ENCODE data around the gene TRPM7. TPM values are rescaled to one million over a fixed set of nuclear protein-coding genes. Genes with fewer than 3 reads are reported as not detected.

Gene TRPM7
- total and polyA plus RNA-seq, 9 donors: 12.4 to 57.2 (median 40.4) TPM

DNA sequence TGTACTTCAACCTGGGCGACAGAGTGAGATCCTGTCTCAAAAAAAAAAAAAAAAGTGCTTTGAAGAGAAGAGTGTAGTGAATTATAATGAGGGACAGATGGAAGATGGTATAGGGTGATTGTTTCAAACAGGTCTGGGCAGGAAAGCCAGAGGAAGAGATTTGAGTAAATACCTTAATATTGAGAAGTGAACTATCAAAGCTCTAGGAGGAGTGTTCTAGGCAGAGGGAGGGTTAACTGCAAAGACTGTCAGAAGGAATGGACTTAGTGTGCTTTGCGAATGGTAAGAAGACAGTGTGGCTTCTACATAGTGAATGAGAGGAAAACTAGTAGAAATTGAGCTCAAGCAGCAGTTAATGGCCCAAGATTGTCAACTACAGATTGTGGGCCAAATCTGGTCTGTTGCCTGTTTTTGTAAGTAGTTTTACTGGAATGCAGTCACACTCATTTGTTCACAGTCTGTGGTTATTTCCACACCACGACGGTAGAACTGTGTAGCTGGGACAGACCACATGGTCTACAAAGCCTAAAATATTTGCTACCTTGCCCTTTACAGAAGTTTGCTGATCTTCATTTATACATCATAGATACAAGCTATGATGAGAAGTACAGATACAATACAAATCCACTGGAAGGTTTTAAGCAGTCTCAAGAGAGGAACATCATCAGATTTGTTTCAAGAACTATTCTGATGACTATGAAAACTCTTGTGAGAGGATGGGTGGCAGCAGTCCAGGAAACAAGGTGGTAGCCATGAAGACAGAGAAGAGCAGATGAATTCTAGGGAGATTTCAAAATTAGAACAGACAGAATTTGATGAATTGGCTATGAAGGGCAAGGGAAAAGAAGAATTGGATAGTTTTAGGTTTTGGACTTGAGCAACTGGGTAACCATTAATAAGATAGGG is 123.6 kb downstream of the TRPM7 start:
- Histone ChIP-seq H3K27me3 (no peaks in the 10 kb centered on the region), H3K27ac (no peak overlapping the region), H3K4me1 (ENCODE audit: insufficient read depth) (no peaks in the 10 kb centered on the region), H3K36me3 (no peaks in the 10 kb centered on the region), H3K4me3 (no peak overlapping the region), H3K9me3 (no peaks in the 10 kb centered on the region)
- no peak for TF ChIP-seq POLR2A (IDR thresholded peaks at IDR 0.05)
- TF ChIP-seq EP300 (IDR thresholded peaks at IDR 0.05): no peak
- TF ChIP-seq, protein P1, sequence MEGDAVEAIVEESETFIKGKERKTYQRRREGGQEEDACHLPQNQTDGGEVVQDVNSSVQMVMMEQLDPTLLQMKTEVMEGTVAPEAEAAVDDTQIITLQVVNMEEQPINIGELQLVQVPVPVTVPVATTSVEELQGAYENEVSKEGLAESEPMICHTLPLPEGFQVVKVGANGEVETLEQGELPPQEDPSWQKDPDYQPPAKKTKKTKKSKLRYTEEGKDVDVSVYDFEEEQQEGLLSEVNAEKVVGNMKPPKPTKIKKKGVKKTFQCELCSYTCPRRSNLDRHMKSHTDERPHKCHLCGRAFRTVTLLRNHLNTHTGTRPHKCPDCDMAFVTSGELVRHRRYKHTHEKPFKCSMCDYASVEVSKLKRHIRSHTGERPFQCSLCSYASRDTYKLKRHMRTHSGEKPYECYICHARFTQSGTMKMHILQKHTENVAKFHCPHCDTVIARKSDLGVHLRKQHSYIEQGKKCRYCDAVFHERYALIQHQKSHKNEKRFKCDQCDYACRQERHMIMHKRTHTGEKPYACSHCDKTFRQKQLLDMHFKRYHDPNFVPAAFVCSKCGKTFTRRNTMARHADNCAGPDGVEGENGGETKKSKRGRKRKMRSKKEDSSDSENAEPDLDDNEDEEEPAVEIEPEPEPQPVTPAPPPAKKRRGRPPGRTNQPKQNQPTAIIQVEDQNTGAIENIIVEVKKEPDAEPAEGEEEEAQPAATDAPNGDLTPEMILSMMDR (IDR thresholded peaks at IDR 0.05): no peak
- intact Hi-C loops (cut with DNase I): no loop called here
- WGBS, 3 donors: 80 to 86% (median 81%) methylated on average over 4 of the region's 4 CpGs
- no peak for DNase-seq

DNA sequence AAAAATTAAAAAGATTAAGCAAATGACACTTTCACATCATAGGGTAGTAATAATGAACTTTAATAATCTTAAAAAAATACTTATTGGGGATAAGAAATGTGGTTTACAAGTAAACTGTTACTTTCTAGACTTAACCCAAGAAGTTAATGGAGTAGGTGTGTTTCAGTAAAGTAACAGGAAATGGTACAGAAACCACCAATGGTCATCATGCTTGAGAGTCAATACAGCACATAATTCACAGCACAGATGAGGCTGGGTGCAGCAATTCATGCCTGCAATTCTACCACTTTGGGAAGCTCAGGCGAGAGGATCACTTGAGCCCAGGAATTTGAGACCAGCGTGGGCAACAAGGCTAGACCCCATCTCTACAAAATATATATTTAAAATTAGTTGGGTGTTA is 128.6 kb downstream of the TRPM7 start:
- WGBS, 3 donors: 96 to 97% (median 96%) methylated on average over 2 of the region's 2 CpGs
- Histone ChIP-seq H3K27me3 (no peaks in the 10 kb centered on the region), H3K36me3 (no peaks in the 10 kb centered on the region), H3K4me1 (ENCODE audit: insufficient read depth) (no peaks in the 10 kb centered on the region), H3K4me3 (no peak overlapping the region), H3K9me3 (no peaks in the 10 kb centered on the region), H3K27ac (no peak overlapping the region)
- intact Hi-C loops (cut with DNase I): no loop called here
- no peak for TF ChIP-seq POLR2A (IDR thresholded peaks at IDR 0.05)
- TF ChIP-seq, protein P1 (IDR thresholded peaks at IDR 0.05): no peak
- no peak for TF ChIP-seq EP300 (IDR thresholded peaks at IDR 0.05)
- no peak for DNase-seq

DNA sequence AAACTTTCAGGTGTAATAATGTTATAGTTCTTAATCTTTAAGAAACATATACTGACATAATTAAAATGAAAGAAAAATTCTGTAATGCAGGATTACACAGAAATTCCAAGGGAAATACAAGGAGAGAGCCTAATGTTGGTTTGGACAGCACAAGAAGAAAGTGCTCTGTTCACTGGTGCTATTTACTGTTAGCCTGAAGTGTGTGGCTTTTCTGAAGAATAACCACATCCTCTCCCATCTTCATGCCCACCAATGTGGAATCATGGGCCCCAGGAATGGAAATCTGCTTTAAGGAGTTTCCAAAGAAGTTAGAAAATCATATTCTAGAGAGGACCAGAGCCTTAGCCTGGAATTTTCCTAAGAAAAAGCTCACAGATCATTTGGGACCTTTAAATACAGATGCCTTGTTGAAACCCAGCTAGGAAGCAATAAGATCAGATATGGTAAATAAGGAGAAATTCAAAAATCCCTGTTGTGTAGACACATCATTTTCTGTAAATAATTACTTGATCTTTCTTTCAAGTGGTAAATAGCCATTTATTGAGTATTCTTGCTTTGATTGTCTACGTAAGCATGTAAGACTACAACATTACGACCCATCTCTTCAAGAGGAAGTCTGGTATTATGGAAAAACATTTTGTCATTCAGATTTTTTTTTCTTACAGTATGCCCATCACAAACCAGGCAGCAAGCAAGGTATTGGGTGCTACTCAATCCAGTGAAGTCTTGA is 129.8 kb downstream of the TRPM7 start:
- no peak for DNase-seq
- Histone ChIP-seq H3K9me3 (no peaks in the 10 kb centered on the region), H3K4me3 (no peak overlapping the region), H3K27ac (no peak overlapping the region), H3K27me3 (no peaks in the 10 kb centered on the region), H3K4me1 (ENCODE audit: insufficient read depth) (no peaks in the 10 kb centered on the region), H3K36me3 (no peaks in the 10 kb centered on the region)
- 96 to 98% (median 97%) methylated on average over 2 of the region's 2 CpGs for WGBS, 3 donors
- TF ChIP-seq, protein P1 (IDR thresholded peaks at IDR 0.05): no peak
- no peak for TF ChIP-seq POLR2A (IDR thresholded peaks at IDR 0.05)
- intact Hi-C loops (cut with DNase I): no loop called here

DNA sequence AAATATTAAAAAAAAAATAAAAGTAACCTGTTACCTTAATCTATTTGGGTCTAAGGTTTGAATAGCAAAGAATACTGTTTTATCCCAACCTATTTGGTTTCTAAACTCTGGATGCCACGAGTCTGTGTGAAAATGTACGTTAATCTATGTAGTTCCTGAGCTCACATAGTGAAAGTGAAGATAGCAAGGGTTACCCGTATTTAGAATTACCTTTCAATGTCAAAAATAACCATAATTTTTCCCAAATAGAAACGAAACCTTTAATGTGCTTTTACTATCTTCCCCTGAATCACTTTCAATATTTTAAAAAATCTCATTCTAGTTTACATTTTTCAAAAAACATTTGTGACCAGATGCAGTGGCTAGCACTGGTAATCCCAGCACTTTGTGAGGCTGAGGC is 134.4 kb downstream of the TRPM7 start:
- DNase-seq: no peak
- 71 to 76% (median 73%) methylated on average over 4 of the region's 4 CpGs for WGBS, 3 donors
- no peak overlapping the region for H3K4me3 ChIP-seq
- no peaks in the 10 kb centered on the region for H3K9me3 ChIP-seq
- H3K36me3 ChIP-seq: no peaks in the 10 kb centered on the region
- intact Hi-C loops (cut with DNase I): no loop called here
- no peaks in the 10 kb centered on the region for H3K4me1 ChIP-seq (ENCODE audit: insufficient read depth)
- H3K27ac ChIP-seq: no peak overlapping the region
- no peaks in the 10 kb centered on the region for H3K27me3 ChIP-seq
- TF ChIP-seq EP300 (IDR thresholded peaks at IDR 0.05): no peak
- TF ChIP-seq POLR2A (IDR thresholded peaks at IDR 0.05): no peak
